PC-3 (cell line): Measurements from ENCODE around the gene SEC14L6.

Experiments used
- EZH2 ChIP-seq: fragments of 300-600 bp; sonication (generic); IDR thresholded peaks from one replicate; pipeline ENCODE4 v1.6.1; 2017; ENCODE audit warnings: antibody characterized with exemption, mild to moderate bottlenecking, low read length; ENCODE audit not compliant: unreplicated experiment
- TF ChIP-seq, protein P1 (sequence below): fragments of 300-600 bp; sonication (generic); conservative IDR thresholded peaks from 2 replicates; pipeline ENCODE4 v1.5.1; 2017; ENCODE audit warnings: antibody characterized with exemption, low read depth, mild to moderate bottlenecking, low read length

- TF ChIP-seq, protein P1, sequence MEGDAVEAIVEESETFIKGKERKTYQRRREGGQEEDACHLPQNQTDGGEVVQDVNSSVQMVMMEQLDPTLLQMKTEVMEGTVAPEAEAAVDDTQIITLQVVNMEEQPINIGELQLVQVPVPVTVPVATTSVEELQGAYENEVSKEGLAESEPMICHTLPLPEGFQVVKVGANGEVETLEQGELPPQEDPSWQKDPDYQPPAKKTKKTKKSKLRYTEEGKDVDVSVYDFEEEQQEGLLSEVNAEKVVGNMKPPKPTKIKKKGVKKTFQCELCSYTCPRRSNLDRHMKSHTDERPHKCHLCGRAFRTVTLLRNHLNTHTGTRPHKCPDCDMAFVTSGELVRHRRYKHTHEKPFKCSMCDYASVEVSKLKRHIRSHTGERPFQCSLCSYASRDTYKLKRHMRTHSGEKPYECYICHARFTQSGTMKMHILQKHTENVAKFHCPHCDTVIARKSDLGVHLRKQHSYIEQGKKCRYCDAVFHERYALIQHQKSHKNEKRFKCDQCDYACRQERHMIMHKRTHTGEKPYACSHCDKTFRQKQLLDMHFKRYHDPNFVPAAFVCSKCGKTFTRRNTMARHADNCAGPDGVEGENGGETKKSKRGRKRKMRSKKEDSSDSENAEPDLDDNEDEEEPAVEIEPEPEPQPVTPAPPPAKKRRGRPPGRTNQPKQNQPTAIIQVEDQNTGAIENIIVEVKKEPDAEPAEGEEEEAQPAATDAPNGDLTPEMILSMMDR = no peak
- TF ChIP-seq EZH2 = no peak
These were observed 26.5 kb upstream of the SEC14L6 start for GRCh38 chr22:30572840-30573593.
